Esophagus squamous epithelium (tissue), 4 donors: Measurements from ENCODE around the gene AIG1.

ENCODE experiments used
- CTCF ChIP-seq, 6 experiments: fragments of 450-650 bp in 4 of 6; fragments of 200-600 bp in 2 of 6; sonication (generic) in 2 of 6; IDR thresholded peaks; one replicate each; pipeline ENCODE4 v1.5.1; 2016 to 2019; ENCODE audit warnings: antibody characterized with exemption in 6 of 6, mild to moderate bottlenecking in 4 of 6, moderate library complexity in 4 of 6
- POLR2A ChIP-seq, 4 donors: fragments of 450-650 bp; IDR thresholded peaks; one replicate each; pipeline ENCODE4 v1.6.1; 2017; ENCODE audit warnings: antibody characterized with exemption in 4 of 4, mild to moderate bottlenecking in 4 of 4, moderate library complexity in 3 of 4

- TF ChIP-seq CTCF (IDR thresholded peaks at IDR 0.05), result no peak
- TF ChIP-seq POLR2A (IDR thresholded peaks at IDR 0.05), result no peak
Observed at GRCh38 chr6:143164565-143165105, 103.9 kb downstream of the AIG1 start.
